AG04449 (cell line): Measurements from ENCODE around the gene SPTLC3.

ENCODE experiments used
- CTCF ChIA-PET: fragments of 350-600 bp; formaldehyde crosslinking; extraction: SDS; loops from one replicate; lab custom pipeline; 2021; ENCODE audit warnings: antibody characterized with exemption; lab: Yijun Ruan, JAX
- POLR2A ChIA-PET: fragments of 400-600, 350-600 bp; formaldehyde crosslinking; extraction: SDS; loops from one replicate; lab custom pipeline; 2020; ENCODE audit warnings: antibody characterized with exemption, inconsistent platforms; lab: Yijun Ruan, JAX
- DNase-seq: peaks from one replicate; pipeline ENCODE4 v3.0.0-alpha.2; 2010; ENCODE audit warnings: low read depth, low spot score
- H3K4me3 ChIP-seq: 2 replicates; pipeline ENCODE4 v1.5.1; 2011; ENCODE audit warnings: low read depth, mild to moderate bottlenecking, control low read depth, low read length
- CTCF ChIP-seq: IDR thresholded peaks from one replicate; pipeline ENCODE4 v1.5.1; 2011; ENCODE audit warnings: mild to moderate bottlenecking, moderate library complexity, low read length, control low read depth, inconsistent platforms; ENCODE audit not compliant: insufficient read depth; ENCODE audit errors: missing control alignments

Gene SPTLC3

GRCh38 chr20:13024596-13024995 lies 15.8 kb downstream of the SPTLC3 start:
- no peak for TF ChIP-seq CTCF
- DNase-seq: no peak
- ChIA-PET CTCF (no interaction called here), POLR2A (no interaction called here)
- no peak overlapping the region for H3K4me3 ChIP-seq

GRCh38 chr20:13025181-13025580 lies 16.4 kb downstream of the SPTLC3 start:
- H3K4me3 ChIP-seq: no peak overlapping the region
- CTCF ChIA-PET: no interaction called here
- no peak for DNase-seq
- no peak for TF ChIP-seq CTCF
- POLR2A ChIA-PET: no interaction called here

GRCh38 chr20:13028001-13028400 lies 19.2 kb downstream of the SPTLC3 start:
- ChIA-PET CTCF (interaction anchor here (1.0 kb wide), 1 partner anchor 15 kb away, joined by 4 read pairs; no protein-coding TSS in a partner anchor), POLR2A (no interaction called here)
- no peak overlapping the region for H3K4me3 ChIP-seq
- no peak for TF ChIP-seq CTCF
- DNase-seq: no peak

- DNase-seq: no peak
- no peak for TF ChIP-seq CTCF
- POLR2A ChIA-PET: no interaction called here
- H3K4me3 ChIP-seq: no peak overlapping the region
- CTCF ChIA-PET: interaction anchor here (1.0 kb wide), 1 partner anchor 16 kb away, joined by 4 read pairs; no protein-coding TSS in a partner anchor
These were observed 19.9 kb downstream of the SPTLC3 start for GRCh38 chr20:13028673-13029072.

- H3K4me3 ChIP-seq: no peak overlapping the region
- ChIA-PET POLR2A (no interaction called here), CTCF (interaction anchor here (0.9 kb wide), 1 partner anchor 9 kb away, joined by 4 read pairs; no protein-coding TSS in a partner anchor)
- no peak for TF ChIP-seq CTCF
- DNase-seq: peak; percentile 62
These were observed 21.1 kb downstream of the SPTLC3 start for GRCh38 chr20:13029687-13030375.

- ChIA-PET POLR2A (no interaction called here), CTCF (no interaction called here)
- H3K4me3 ChIP-seq: no peak overlapping the region
- TF ChIP-seq CTCF: no peak
- DNase-seq: no peak
These were observed 23.0 kb downstream of the SPTLC3 start for GRCh38 chr20:13031751-13032150.
